ENCODE data around the gene STARD3NL. TPM values are rescaled to one million over a fixed set of nuclear protein-coding genes. Genes with fewer than 3 reads are reported as not detected.
"Not testable (repeated sequence)": the region's sequence is repeated elsewhere in the genome, so short reads cannot be mapped to it uniquely, and the experiment has no call there.

Gene STARD3NL
- total RNA-seq, 2 experiments from 2014 or later: 16.3 to 21.7 TPM

GRCh38 chr7:38244516-38244915 lies 66.5 kb downstream of the STARD3NL start:
- H3K4me1 ChIP-seq (ENCODE audit: insufficient read depth, low read length, poor library complexity, severe bottlenecking): no peaks in the 10 kb centered on the region
- no TSS peak for BruUV-seq (replicated peaks)

GRCh38 chr7:38245409-38245977 lies 67.4 kb downstream of the STARD3NL start:
- intact Hi-C loops (cut with micrococcal nuclease; ENCODE audit: unreplicated experiment): no loop called here
- Histone ChIP-seq H3K9me2 (ENCODE audit: insufficient read depth, low read length) (no peaks in the 10 kb centered on the region), H3K79me2 (ENCODE audit: insufficient read depth, low read depth, low read length) (no peaks in the 10 kb centered on the region), H3K4me1 (ENCODE audit: insufficient read depth, low read length, poor library complexity, severe bottlenecking) (no peaks in the 10 kb centered on the region), H2AFZ (ENCODE audit: low read length) (no peak overlapping the region), H3K27ac (ENCODE audit: low read depth, low read length, poor library complexity, severe bottlenecking) (no peak overlapping the region), H3K9me3 (ENCODE audit: low read length) (no peaks in the 10 kb centered on the region), H3K4me3 (ENCODE audit: low read depth, low read length, poor library complexity, severe bottlenecking) (no peak overlapping the region), H4K20me1 (ENCODE audit: insufficient read depth, low read length) (no peaks in the 10 kb centered on the region), H3K36me3 (ENCODE audit: insufficient read depth, low read length) (no peaks in the 10 kb centered on the region), H3K4me2 (ENCODE audit: low read length) (no peak overlapping the region)
- TF ChIP-seq CTCF (conservative IDR thresholded peaks at IDR 0.05; ENCODE audit: low read length): no peak
- TF ChIP-seq EZH2phosphoT487 (IDR thresholded peaks at IDR 0.05; ENCODE audit: borderline replicate concordance, low read depth, low read length): no peak
- CTCF ChIA-PET (ENCODE audit: unreplicated experiment): no interaction called here
- no peak for DNase-seq (ENCODE audit: low spot score)
- POLR2A ChIA-PET: no interaction called here
- no TSS peak for BruUV-seq (replicated peaks)

More at GRCh38 chr7:38244516-38244915, 66.5 kb downstream of the STARD3NL start:
- Histone ChIP-seq H3K27ac (ENCODE audit: low read depth, low read length, poor library complexity, severe bottlenecking) (no peak overlapping the region), H3K79me2 (ENCODE audit: insufficient read depth, low read depth, low read length) (no peaks in the 10 kb centered on the region), H4K20me1 (ENCODE audit: insufficient read depth, low read length) (no peaks in the 10 kb centered on the region), H3K9me2 (ENCODE audit: insufficient read depth, low read length) (no peaks in the 10 kb centered on the region), H3K36me3 (ENCODE audit: insufficient read depth, low read length) (no peaks in the 10 kb centered on the region), H3K4me3 (ENCODE audit: low read depth, low read length, poor library complexity, severe bottlenecking) (no peak overlapping the region), H3K9me3 (ENCODE audit: low read length) (no peaks in the 10 kb centered on the region), H3K4me2 (ENCODE audit: low read length) (no peak overlapping the region), H2AFZ (ENCODE audit: low read length) (no peak overlapping the region)
- intact Hi-C loops (cut with micrococcal nuclease; ENCODE audit: unreplicated experiment): no loop called here
- CTCF ChIA-PET (ENCODE audit: unreplicated experiment): no interaction called here
- no peak for TF ChIP-seq CTCF (conservative IDR thresholded peaks at IDR 0.05; ENCODE audit: low read length)
- no peak for TF ChIP-seq EZH2phosphoT487 (IDR thresholded peaks at IDR 0.05; ENCODE audit: borderline replicate concordance, low read depth, low read length)
- POLR2A ChIA-PET: no interaction called here
- no peak for DNase-seq (ENCODE audit: low spot score)

GRCh38 chr7:38248069-38248567 lies 70.1 kb downstream of the STARD3NL start:
- Histone ChIP-seq H3K36me3 (ENCODE audit: insufficient read depth, low read length) (no peaks in the 10 kb centered on the region), H4K20me1 (ENCODE audit: insufficient read depth, low read length) (no peaks in the 10 kb centered on the region), H3K4me1 (ENCODE audit: insufficient read depth, low read length, poor library complexity, severe bottlenecking) (no peaks in the 10 kb centered on the region), H3K79me2 (ENCODE audit: insufficient read depth, low read depth, low read length) (no peaks in the 10 kb centered on the region), H3K9me3 (ENCODE audit: low read length) (no peaks in the 10 kb centered on the region), H3K4me2 (ENCODE audit: low read length) (no peak overlapping the region), H3K27ac (ENCODE audit: low read depth, low read length, poor library complexity, severe bottlenecking) (no peak overlapping the region), H3K9me2 (ENCODE audit: insufficient read depth, low read length) (no peaks in the 10 kb centered on the region), H3K4me3 (ENCODE audit: low read depth, low read length, poor library complexity, severe bottlenecking) (no peak overlapping the region), H2AFZ (ENCODE audit: low read length) (no peak overlapping the region)
- no TSS peak for BruUV-seq (replicated peaks)
- no peak for DNase-seq (ENCODE audit: low spot score)
- POLR2A ChIA-PET: no interaction called here
- CTCF ChIA-PET (ENCODE audit: unreplicated experiment): no interaction called here
- intact Hi-C loops (cut with micrococcal nuclease; ENCODE audit: unreplicated experiment): no loop called here
- no peak for TF ChIP-seq CTCF (conservative IDR thresholded peaks at IDR 0.05; ENCODE audit: low read length)
- no peak for TF ChIP-seq EZH2phosphoT487 (IDR thresholded peaks at IDR 0.05; ENCODE audit: borderline replicate concordance, low read depth, low read length)

- POLR2A ChIA-PET; H3K79me2 ChIP-seq (ENCODE audit: insufficient read depth, low read depth, low read length); CTCF ChIA-PET (ENCODE audit: unreplicated experiment); H3K4me2 ChIP-seq (ENCODE audit: low read length); H3K4me1 ChIP-seq (ENCODE audit: insufficient read depth, low read length, poor library complexity, severe bottlenecking); H4K20me1 ChIP-seq (ENCODE audit: insufficient read depth, low read length); H3K9me3 ChIP-seq (ENCODE audit: low read length); BruUV-seq (replicated peaks); intact Hi-C loops (cut with micrococcal nuclease; ENCODE audit: unreplicated experiment); H2AFZ ChIP-seq (ENCODE audit: low read length); H3K9me2 ChIP-seq (ENCODE audit: insufficient read depth, low read length); H3K4me3 ChIP-seq (ENCODE audit: low read depth, low read length, poor library complexity, severe bottlenecking); H3K36me3 ChIP-seq (ENCODE audit: insufficient read depth, low read length); H3K27ac ChIP-seq (ENCODE audit: low read depth, low read length, poor library complexity, severe bottlenecking): not testable (repeated sequence)
- DNase-seq (ENCODE audit: low spot score): peak; percentile 30
Observed at GRCh38 chr7:38249849-38250248, 71.8 kb downstream of the STARD3NL start.
